ENCODE measurements around the gene NHS. TPM values are rescaled to one million over a fixed set of nuclear protein-coding genes. Genes with fewer than 3 reads are reported as not detected.

The NHS gene
- total and polyA plus RNA-seq, 10 donors = 0.32 to 3.1 (median 2.1) TPM

DNA sequence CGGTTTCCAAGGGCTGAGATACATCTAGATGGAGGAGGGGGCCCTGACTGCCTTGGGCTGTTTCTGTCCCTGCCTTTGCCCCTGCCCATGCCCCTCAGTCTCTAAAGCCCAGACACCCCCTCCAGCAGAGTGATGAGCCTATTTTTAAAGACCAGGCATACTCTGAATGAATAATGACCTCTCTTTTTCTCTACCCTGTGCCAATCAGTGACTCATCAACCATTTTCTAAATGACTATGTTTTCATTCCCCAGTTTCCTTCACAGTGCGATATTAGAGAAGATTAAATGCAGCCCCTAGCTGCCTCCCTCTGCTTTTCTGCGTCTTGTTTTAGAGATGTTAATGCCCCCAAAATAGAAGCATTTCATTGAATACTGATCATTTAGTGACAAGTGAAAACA lies 15.5 kb upstream of the NHS start:
- Histone ChIP-seq H3K27me3 (replicated peaks in 1 of 7) (peaks cover 0 to 4% (median 0%) of the 10 kb centered on the region in 7 donors), H3K36me3 (no peaks in the 10 kb centered on the region), H3K4me1 (no peaks in the 10 kb centered on the region), H3K27ac (no peak overlapping the region), H3K9me3 (no peaks in the 10 kb centered on the region), H3K4me3 (no peak overlapping the region)
- no peak for DNase-seq
- intact Hi-C loops (cut with DNase I; ENCODE audit: low total_unique reads) = no loop called here
- no peak for TF ChIP-seq POLR2AphosphoS5 (IDR thresholded peaks at IDR 0.05)
- no peak for TF ChIP-seq POLR2A (IDR thresholded peaks at IDR 0.05)
- TF ChIP-seq, protein P1, sequence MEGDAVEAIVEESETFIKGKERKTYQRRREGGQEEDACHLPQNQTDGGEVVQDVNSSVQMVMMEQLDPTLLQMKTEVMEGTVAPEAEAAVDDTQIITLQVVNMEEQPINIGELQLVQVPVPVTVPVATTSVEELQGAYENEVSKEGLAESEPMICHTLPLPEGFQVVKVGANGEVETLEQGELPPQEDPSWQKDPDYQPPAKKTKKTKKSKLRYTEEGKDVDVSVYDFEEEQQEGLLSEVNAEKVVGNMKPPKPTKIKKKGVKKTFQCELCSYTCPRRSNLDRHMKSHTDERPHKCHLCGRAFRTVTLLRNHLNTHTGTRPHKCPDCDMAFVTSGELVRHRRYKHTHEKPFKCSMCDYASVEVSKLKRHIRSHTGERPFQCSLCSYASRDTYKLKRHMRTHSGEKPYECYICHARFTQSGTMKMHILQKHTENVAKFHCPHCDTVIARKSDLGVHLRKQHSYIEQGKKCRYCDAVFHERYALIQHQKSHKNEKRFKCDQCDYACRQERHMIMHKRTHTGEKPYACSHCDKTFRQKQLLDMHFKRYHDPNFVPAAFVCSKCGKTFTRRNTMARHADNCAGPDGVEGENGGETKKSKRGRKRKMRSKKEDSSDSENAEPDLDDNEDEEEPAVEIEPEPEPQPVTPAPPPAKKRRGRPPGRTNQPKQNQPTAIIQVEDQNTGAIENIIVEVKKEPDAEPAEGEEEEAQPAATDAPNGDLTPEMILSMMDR (IDR thresholded peaks at IDR 0.05 in 8 of 11, conservative IDR thresholded peaks at IDR 0.05 in 3 of 11) = no peak
- 51 to 74% (median 68%) methylated on average over 3 of the region's 3 CpGs for WGBS, 5 donors

DNA sequence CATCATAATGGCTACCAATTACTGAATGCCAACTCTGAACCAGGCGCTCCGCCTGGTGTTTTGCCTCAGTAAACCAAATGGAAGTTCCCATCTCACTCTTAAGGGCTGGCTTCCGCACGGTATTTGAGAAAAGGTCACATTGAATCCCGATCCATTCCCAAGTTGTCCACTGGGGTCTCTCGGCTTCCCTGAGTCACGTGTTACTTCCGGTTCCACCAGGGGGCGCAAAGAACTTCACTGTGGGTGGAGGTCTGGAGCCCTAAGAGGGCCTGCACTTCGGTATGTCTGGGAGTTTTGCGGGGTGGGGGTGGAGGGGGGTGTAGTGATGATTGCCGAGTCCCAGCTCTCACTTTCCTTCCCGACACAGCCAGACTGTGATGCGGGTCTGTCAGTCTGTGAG lies 13.4 kb upstream of the NHS start:
- no peak for DNase-seq

DNA sequence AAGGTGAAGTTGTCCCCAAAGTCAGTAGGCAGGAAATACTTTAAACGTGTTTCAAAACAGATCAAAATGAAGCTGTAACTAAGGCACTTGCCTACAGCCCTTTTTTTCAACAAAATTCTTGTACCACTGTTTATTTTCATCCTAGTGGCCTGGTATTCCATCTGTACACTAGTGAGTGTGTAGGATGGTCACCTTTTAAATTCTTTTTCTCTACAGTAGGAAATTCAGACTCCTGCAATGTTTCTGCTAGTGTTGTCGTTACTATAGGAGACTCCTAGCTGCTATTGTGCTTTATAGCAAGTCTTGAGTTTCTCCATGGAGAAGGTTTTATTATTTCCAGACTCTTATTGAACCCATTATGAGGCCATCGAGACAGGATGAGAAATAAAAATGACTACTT lies 7.0 kb upstream of the NHS start:
- intact Hi-C loops (cut with DNase I; ENCODE audit: low total_unique reads) = no loop called here
- no peak for DNase-seq

More for the DNA sequence above, 13.4 kb upstream of the NHS start:
- no peaks in the 10 kb centered on the region for H3K36me3 ChIP-seq
- H3K27ac ChIP-seq = no peak overlapping the region
- intact Hi-C loops (cut with DNase I; ENCODE audit: low total_unique reads) = no loop called here
- no peaks in the 10 kb centered on the region for H3K4me1 ChIP-seq
- TF ChIP-seq POLR2AphosphoS5 (IDR thresholded peaks at IDR 0.05) = no peak
- no peak for TF ChIP-seq POLR2A (IDR thresholded peaks at IDR 0.05)
- TF ChIP-seq, protein P1 (IDR thresholded peaks at IDR 0.05 in 8 of 11, conservative IDR thresholded peaks at IDR 0.05 in 3 of 11) = peak in 1 of 11 experiments; percentile 10
- 59 to 73% (median 71%) methylated on average over 9 to 14 of the region's 14 CpGs for WGBS, 5 donors
- no peak overlapping the region for H3K4me3 ChIP-seq
- no peaks in the 10 kb centered on the region for H3K9me3 ChIP-seq
- peaks cover 0 to 4% (median 0%) of the 10 kb centered on the region in 7 donors for H3K27me3 ChIP-seq (replicated peaks in 1 of 7)

DNA sequence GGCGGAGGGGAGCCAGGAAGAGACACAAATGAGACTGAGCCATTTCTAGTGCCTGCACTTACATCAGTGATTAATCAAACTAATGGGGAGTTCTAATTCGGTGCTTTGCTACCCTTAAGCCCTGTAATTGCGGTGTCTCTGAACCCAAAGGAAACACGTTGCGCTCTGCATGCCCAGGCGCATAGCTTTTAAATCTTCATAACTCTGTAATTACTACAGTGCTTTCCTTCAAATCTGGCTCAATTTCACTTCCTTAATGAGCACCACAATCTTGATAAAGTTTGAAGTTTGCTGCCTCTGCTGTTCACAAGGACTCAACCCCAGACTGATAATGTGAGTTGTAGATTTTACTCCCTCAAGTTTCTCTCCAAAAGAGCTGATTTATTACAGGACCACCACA lies 5.7 kb upstream of the NHS start:
- TF ChIP-seq, protein P1 (IDR thresholded peaks at IDR 0.05 in 8 of 11, conservative IDR thresholded peaks at IDR 0.05 in 3 of 11) = no peak
- no peak for TF ChIP-seq POLR2A (IDR thresholded peaks at IDR 0.05)
- TF ChIP-seq POLR2AphosphoS5 (IDR thresholded peaks at IDR 0.05) = no peak
- no peak for DNase-seq
- no peak overlapping the region for H3K27ac ChIP-seq
- intact Hi-C loops (cut with DNase I; ENCODE audit: low total_unique reads) = no loop called here
- H3K36me3 ChIP-seq = no peaks in the 10 kb centered on the region
- WGBS, 5 donors = 19 to 56% (median 50%) methylated on average over 6 of the region's 6 CpGs
- no peaks in the 10 kb centered on the region for H3K9me3 ChIP-seq
- peaks cover 0 to 8% (median 0%) of the 10 kb centered on the region in 7 donors for H3K27me3 ChIP-seq (replicated peaks in 1 of 7)
- H3K4me1 ChIP-seq = no peaks in the 10 kb centered on the region
- no peak overlapping the region for H3K4me3 ChIP-seq

More for the DNA sequence above, 7.0 kb upstream of the NHS start:
- no peaks in the 10 kb centered on the region for H3K36me3 ChIP-seq
- H3K4me1 ChIP-seq = no peaks in the 10 kb centered on the region
- TF ChIP-seq POLR2A (IDR thresholded peaks at IDR 0.05) = no peak
- no peak for TF ChIP-seq POLR2AphosphoS5 (IDR thresholded peaks at IDR 0.05)
- TF ChIP-seq, protein P1 (IDR thresholded peaks at IDR 0.05 in 8 of 11, conservative IDR thresholded peaks at IDR 0.05 in 3 of 11) = no peak
- no peak overlapping the region for H3K4me3 ChIP-seq
- 54 to 79% (median 68%) methylated on average over 3 of the region's 3 CpGs for WGBS, 5 donors
- no peak overlapping the region for H3K27ac ChIP-seq
- no peaks in the 10 kb centered on the region for H3K9me3 ChIP-seq
- peaks cover 0 to 4% (median 0%) of the 10 kb centered on the region in 7 donors for H3K27me3 ChIP-seq (replicated peaks in 1 of 7)
